PC-3 (cell line): ENCODE data around the gene C1QTNF2. TPM values are rescaled to one million over a fixed set of nuclear protein-coding genes. Genes with fewer than 3 reads are reported as not detected.

Source experiments
- ATAC-seq: fragments of 200-7000 bp; cut with Tn5 transposase; 2 replicates; pipeline ENCODE4 v1.9.1; 2020; ENCODE audit warnings: mild to moderate bottlenecking, moderate library complexity
- BruUV-seq: library from RNA; stranded (reverse); fragments of 400-500 nt; replicated peaks from 2 replicates; lab custom pipeline; 2021; lab: Mats Ljungman, UMichigan
- CTCF ChIA-PET: fragments of 300-600 bp; sonication (Branson Sonifier 250); formaldehyde crosslinking; loops from one replicate; lab custom pipeline; 2022; ENCODE audit warnings: antibody characterized with exemption; lab: Charles Lee
- POLR2A ChIA-PET: fragments of 300-600 bp; sonication (Branson Sonifier 250); formaldehyde crosslinking; loops from one replicate; lab custom pipeline; 2022; ENCODE audit warnings: antibody characterized with exemption; ENCODE audit not compliant: unreplicated experiment; lab: Charles Lee
- DNase-seq: peaks from one replicate; pipeline ENCODE4 v3.0.0-alpha.2; 2015
- H2AFZ ChIP-seq: fragments of 300-600 bp; sonication (generic); 2 replicates; pipeline ENCODE4 v1.6.0; 2016; ENCODE audit warnings: antibody characterized with exemption, low read length
- H3F3A ChIP-seq: fragments of 300-600 bp; sonication (generic); one replicate; pipeline ENCODE4 v1.6.0; 2017; ENCODE audit warnings: antibody characterized with exemption, low read length, control low read depth, mild to moderate bottlenecking; ENCODE audit not compliant: unreplicated experiment
- H3K27ac ChIP-seq: fragments of 300-600 bp; sonication (generic); 2 replicates; pipeline ENCODE4 v1.5.1; 2016; ENCODE audit warnings: mild to moderate bottlenecking, low read length
- H3K27me3 ChIP-seq: fragments of 300-600 bp; sonication (generic); 2 replicates; pipeline ENCODE4 v1.6.1; 2016; ENCODE audit warnings: low read length, mixed read lengths
- H3K36me3 ChIP-seq: fragments of 300-600 bp; sonication (generic); 2 replicates; pipeline ENCODE4 v1.6.1; 2016; ENCODE audit warnings: low read depth, mixed run types, low read length, mixed read lengths
- H3K4me1 ChIP-seq: fragments of 300-600 bp; sonication (generic); 2 replicates; pipeline ENCODE4 v1.5.1; 2016; ENCODE audit warnings: low read length; ENCODE audit not compliant: insufficient read depth
- H3K4me2 ChIP-seq: fragments of 300-600 bp; sonication (generic); 2 replicates; pipeline ENCODE4 v1.6.0; 2016; ENCODE audit warnings: low read length
- H3K4me3 ChIP-seq: fragments of 300-600 bp; sonication (generic); 2 replicates; pipeline ENCODE4 v1.5.1; 2016; ENCODE audit warnings: mild to moderate bottlenecking, low read length, mixed read lengths
- H3K79me2 ChIP-seq: fragments of 300-600 bp; sonication (generic); 2 replicates; pipeline ENCODE4 v1.6.1; 2017; ENCODE audit warnings: low read length, mixed read lengths
- H3K9ac ChIP-seq: fragments of 300-600 bp; sonication (generic); 2 replicates; pipeline ENCODE4 v1.6.0; 2016; ENCODE audit warnings: mild to moderate bottlenecking, low read length
- H3K9me2 ChIP-seq: fragments of 300-600 bp; sonication (generic); replicated peaks from 2 replicates; pipeline ENCODE4 v1.6.1; 2016; ENCODE audit warnings: mixed run types, low read length, mixed read lengths
- H3K9me3 ChIP-seq: fragments of 300-600 bp; sonication (generic); 2 replicates; pipeline ENCODE4 v1.6.1; 2016; ENCODE audit warnings: low read length, mixed read lengths
- H4K20me1 ChIP-seq: fragments of 300-600 bp; sonication (generic); 2 replicates; pipeline ENCODE4 v1.6.1; 2016; ENCODE audit warnings: low read length, mixed read lengths
- EZH2 ChIP-seq: fragments of 300-600 bp; sonication (generic); IDR thresholded peaks from one replicate; pipeline ENCODE4 v1.6.1; 2017; ENCODE audit warnings: antibody characterized with exemption, mild to moderate bottlenecking, low read length; ENCODE audit not compliant: unreplicated experiment
- EZH2phosphoT487 ChIP-seq: fragments of 300-600 bp; sonication (generic); IDR thresholded peaks from 2 replicates; pipeline ENCODE4 v1.6.1; 2018; ENCODE audit warnings: mild to moderate bottlenecking, antibody characterized with exemption, low read length, borderline replicate concordance
- intact Hi-C: fragments of 100-400 bp; cut with micrococcal nuclease; formaldehyde crosslinking; loops from 2 replicates; pipeline ENCODE4 v1.9.0; 2023
- total RNA-seq: library from RNA; depleted of rRNA; stranded (reverse); fragments of >200 nt; gene quantifications from 2 replicates; pipeline ENCODE4 v1.2.3, GENCODE V29; 2014
- TF ChIP-seq, protein P1 (sequence below): fragments of 300-600 bp; sonication (generic); conservative IDR thresholded peaks from 2 replicates; pipeline ENCODE4 v1.5.1; 2017; ENCODE audit warnings: antibody characterized with exemption, low read depth, mild to moderate bottlenecking, low read length

Gene C1QTNF2
- total RNA-seq, 1 experiment from 2014 or later = 0.04 TPM

DNA sequence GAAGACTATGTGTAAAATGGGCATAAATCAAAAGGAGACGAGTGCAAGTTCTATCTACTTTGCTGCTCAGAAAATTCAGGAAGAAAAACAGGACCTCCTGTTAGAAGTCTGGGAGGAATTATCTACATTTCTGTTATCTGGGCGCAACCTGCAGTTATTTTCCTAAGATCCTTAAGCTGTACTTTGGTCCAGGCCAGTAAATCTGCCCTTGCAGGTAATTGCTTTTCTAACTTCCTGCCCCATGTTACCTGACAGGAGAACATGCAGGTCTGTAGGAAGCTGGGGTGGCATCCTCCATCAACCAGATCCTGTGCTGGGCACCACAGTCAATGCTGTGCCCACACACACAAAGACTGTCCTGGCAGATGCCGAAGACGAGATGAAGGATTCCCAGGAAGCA, 63.7 kb downstream of the C1QTNF2 start:
- Histone ChIP-seq H4K20me1 (no peaks in the 10 kb centered on the region), H3K4me1 (no peaks in the 10 kb centered on the region), H3K9ac (no peak overlapping the region), H3K36me3 (no peaks in the 10 kb centered on the region), H3K4me2 (no peak overlapping the region), H3K79me2 (peaks cover 20% of the 10 kb centered on the region), H2AFZ (no peak overlapping the region), H3K4me3 (no peak overlapping the region), H3K9me2 (no peaks in the 10 kb centered on the region), H3K9me3 (no peaks in the 10 kb centered on the region), H3K27me3 (no peaks in the 10 kb centered on the region), H3K27ac (no peak overlapping the region), H3F3A (no peaks in the 10 kb centered on the region)
- CTCF ChIA-PET = no interaction called here
- TF ChIP-seq, protein P1, sequence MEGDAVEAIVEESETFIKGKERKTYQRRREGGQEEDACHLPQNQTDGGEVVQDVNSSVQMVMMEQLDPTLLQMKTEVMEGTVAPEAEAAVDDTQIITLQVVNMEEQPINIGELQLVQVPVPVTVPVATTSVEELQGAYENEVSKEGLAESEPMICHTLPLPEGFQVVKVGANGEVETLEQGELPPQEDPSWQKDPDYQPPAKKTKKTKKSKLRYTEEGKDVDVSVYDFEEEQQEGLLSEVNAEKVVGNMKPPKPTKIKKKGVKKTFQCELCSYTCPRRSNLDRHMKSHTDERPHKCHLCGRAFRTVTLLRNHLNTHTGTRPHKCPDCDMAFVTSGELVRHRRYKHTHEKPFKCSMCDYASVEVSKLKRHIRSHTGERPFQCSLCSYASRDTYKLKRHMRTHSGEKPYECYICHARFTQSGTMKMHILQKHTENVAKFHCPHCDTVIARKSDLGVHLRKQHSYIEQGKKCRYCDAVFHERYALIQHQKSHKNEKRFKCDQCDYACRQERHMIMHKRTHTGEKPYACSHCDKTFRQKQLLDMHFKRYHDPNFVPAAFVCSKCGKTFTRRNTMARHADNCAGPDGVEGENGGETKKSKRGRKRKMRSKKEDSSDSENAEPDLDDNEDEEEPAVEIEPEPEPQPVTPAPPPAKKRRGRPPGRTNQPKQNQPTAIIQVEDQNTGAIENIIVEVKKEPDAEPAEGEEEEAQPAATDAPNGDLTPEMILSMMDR = no peak
- TF ChIP-seq EZH2 (no peak), EZH2phosphoT487 (no peak)
- intact Hi-C loops = no loop called here
- ATAC-seq (no peak), DNase-seq (no peak)
- POLR2A ChIA-PET = interaction anchor here (0.6 kb wide), 1 partner anchor 90 kb away, joined by 3 read pairs; no protein-coding TSS in a partner anchor
- no TSS peak for BruUV-seq

DNA sequence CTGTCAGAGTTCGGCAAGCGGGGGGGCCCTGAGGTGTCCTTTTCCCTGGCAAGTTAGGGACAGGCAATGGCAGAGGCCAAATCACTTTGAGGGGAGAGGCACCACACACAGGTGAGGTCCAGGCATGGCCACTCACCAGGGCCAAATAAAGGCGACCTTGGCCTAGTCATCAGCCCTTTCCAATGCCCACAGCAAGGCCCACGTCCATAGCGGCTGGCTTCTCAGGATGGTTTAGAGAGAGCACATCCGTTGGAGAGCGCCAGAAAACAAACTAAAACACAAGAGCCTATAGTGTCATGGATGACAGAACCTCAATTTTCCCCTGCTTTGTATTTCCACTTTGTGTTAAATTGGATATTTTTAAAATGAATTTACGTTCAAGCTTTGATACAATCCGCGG, 65.1 kb downstream of the C1QTNF2 start:
- ATAC-seq (no peak), DNase-seq (no peak)
- POLR2A ChIA-PET = interaction anchor here (0.6 kb wide), 1 partner anchor 47 kb away, joined by 4 read pairs; no protein-coding TSS in a partner anchor
- no peaks in the 10 kb centered on the region for H3K9me2 ChIP-seq
- peaks cover 7% of the 10 kb centered on the region for H3K79me2 ChIP-seq
- BruUV-seq = no TSS peak
- no peak overlapping the region for H2AFZ ChIP-seq
- H4K20me1 ChIP-seq = no peaks in the 10 kb centered on the region
- H3K27ac ChIP-seq = no peak overlapping the region
- no peaks in the 10 kb centered on the region for H3K27me3 ChIP-seq
- no peaks in the 10 kb centered on the region for H3F3A ChIP-seq
- H3K4me2 ChIP-seq = no peak overlapping the region
- TF ChIP-seq, protein P1 = no peak
- H3K9me3 ChIP-seq = no peaks in the 10 kb centered on the region
- CTCF ChIA-PET = interaction anchor here (0.7 kb wide), 1 partner anchor 277 kb away, joined by 3 read pairs; no protein-coding TSS in a partner anchor
- H3K4me1 ChIP-seq = no peaks in the 10 kb centered on the region
- H3K9ac ChIP-seq = no peak overlapping the region
- intact Hi-C loops = no loop called here
- no peaks in the 10 kb centered on the region for H3K36me3 ChIP-seq
- no peak overlapping the region for H3K4me3 ChIP-seq

DNA sequence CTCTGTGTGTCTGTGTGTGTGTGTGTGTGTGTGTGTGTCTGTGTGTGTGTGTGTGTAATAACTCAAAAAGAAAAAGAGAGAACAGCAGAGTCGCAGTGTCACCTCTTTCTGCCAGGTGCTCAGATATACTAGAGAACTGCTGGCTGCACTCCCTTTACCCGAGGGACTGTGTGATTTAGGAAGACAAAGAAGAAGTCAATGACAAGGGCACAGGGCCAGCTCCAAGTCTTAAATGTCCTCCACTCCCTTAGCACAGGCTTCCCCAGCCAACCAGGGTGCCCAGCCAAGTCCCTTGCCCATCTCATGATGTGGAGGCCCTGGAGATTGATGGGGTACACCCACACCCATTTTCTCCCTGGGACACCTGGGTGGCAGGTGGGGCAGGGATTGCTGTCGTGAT, 66.7 kb downstream of the C1QTNF2 start:
- Histone ChIP-seq H3K9me3 (no peaks in the 10 kb centered on the region), H3K27ac (no peak overlapping the region), H3K9me2 (no peaks in the 10 kb centered on the region), H3K4me3 (no peak overlapping the region), H2AFZ (no peak overlapping the region), H4K20me1 (no peaks in the 10 kb centered on the region), H3K36me3 (no peaks in the 10 kb centered on the region), H3K27me3 (no peaks in the 10 kb centered on the region), H3F3A (no peaks in the 10 kb centered on the region), H3K79me2 (no peaks in the 10 kb centered on the region), H3K4me2 (no peak overlapping the region), H3K9ac (no peak overlapping the region), H3K4me1 (no peaks in the 10 kb centered on the region)
- no TSS peak for BruUV-seq
- CTCF ChIA-PET = no interaction called here
- intact Hi-C loops = no loop called here
- ATAC-seq (no peak), DNase-seq (no peak)
- TF ChIP-seq EZH2phosphoT487 (no peak), EZH2 (no peak)
- TF ChIP-seq, protein P1 = no peak
- POLR2A ChIA-PET = no interaction called here
